Mesenchymal stem cell (in vitro differentiated cells and primary cell): ENCODE data around the gene RASA4B.

Experiments used
- DNase-seq: peaks from one replicate; pipeline ENCODE4 v3.0.0-alpha.2; 2013
- H2AFZ ChIP-seq: one replicate; pipeline ENCODE4 v1.6.1; 2013; ENCODE audit warnings: low read depth, mild to moderate bottlenecking, control low read depth, inconsistent platforms, low read length, moderate library complexity
- H2AK5ac ChIP-seq: 2 replicates; pipeline ENCODE4 v1.6.1; 2013; ENCODE audit warnings: low read length, moderate library complexity, mild to moderate bottlenecking, inconsistent platforms; ENCODE audit not compliant: severe bottlenecking
- H2BK120ac ChIP-seq: one replicate; pipeline ENCODE4 v1.6.1; 2013; ENCODE audit warnings: low read depth, mild to moderate bottlenecking, inconsistent platforms, low read length, moderate library complexity
- H2BK12ac ChIP-seq, 2 experiments: one replicate each; pipeline ENCODE4 v1.6.1; 2013; ENCODE audit warnings: inconsistent platforms in 2 of 2, low read length in 2 of 2, mild to moderate bottlenecking in 2 of 2, moderate library complexity in 2 of 2, control low read depth in 1 of 2
- H2BK15ac ChIP-seq: one replicate; pipeline ENCODE4 v1.6.1; 2013; ENCODE audit warnings: mild to moderate bottlenecking, low read depth, inconsistent platforms; ENCODE audit not compliant: poor library complexity, severe bottlenecking
- H2BK5ac ChIP-seq: 2 replicates; pipeline ENCODE4 v1.6.1; 2013; ENCODE audit warnings: low read depth, mild to moderate bottlenecking, low read length, control low read depth, inconsistent platforms; ENCODE audit not compliant: poor library complexity, severe bottlenecking
- H3K14ac ChIP-seq, 2 experiments: one replicate each; pipeline ENCODE4 v1.6.1; 2013; ENCODE audit warnings: inconsistent platforms in 2 of 2, low read length in 2 of 2, control low read depth in 1 of 2, mild to moderate bottlenecking in 1 of 2, moderate library complexity in 1 of 2
- H3K18ac ChIP-seq, 2 experiments: one replicate each; pipeline ENCODE4 v1.6.1; 2013; ENCODE audit warnings: inconsistent platforms in 2 of 2, low read length in 2 of 2, control low read depth in 1 of 2, low read depth in 1 of 2, mild to moderate bottlenecking in 1 of 2
- H3K23ac ChIP-seq, 2 experiments: one replicate each; pipeline ENCODE4 v1.6.1; 2013; ENCODE audit warnings: inconsistent platforms in 2 of 2, low read length in 2 of 2, mild to moderate bottlenecking in 2 of 2, moderate library complexity in 2 of 2, control low read depth in 1 of 2
- H3K27ac ChIP-seq: 2 replicates; pipeline ENCODE4 v1.5.1; 2013; ENCODE audit warnings: mild to moderate bottlenecking, moderate library complexity, low read length, control low read depth, inconsistent platforms; ENCODE audit not compliant: poor library complexity, severe bottlenecking
- H3K27me3 ChIP-seq, 2 experiments: 2 replicates each; pipeline versions ENCODE4 v1.6.1 to v1.7.0; 2013; ENCODE audit warnings: low read length in 2 of 2, mild to moderate bottlenecking in 2 of 2, moderate library complexity in 2 of 2, control low read depth in 1 of 2, inconsistent platforms in 1 of 2; ENCODE audit not compliant: control insufficient read depth in 1 of 2, insufficient read depth in 1 of 2
- H3K36me3 ChIP-seq, 2 experiments: 2 replicates each; pipeline versions ENCODE4 v1.6.1 to v1.7.0; 2013; ENCODE audit warnings: low read length in 2 of 2, control low read depth in 1 of 2, inconsistent platforms in 1 of 2, low read depth in 1 of 2, mild to moderate bottlenecking in 1 of 2; ENCODE audit not compliant: insufficient read depth in 2 of 2, control insufficient read depth in 1 of 2
- H3K4ac ChIP-seq, 2 experiments: one replicate each; pipeline ENCODE4 v1.6.1; 2013; ENCODE audit warnings: inconsistent platforms in 2 of 2, low read length in 2 of 2, mild to moderate bottlenecking in 2 of 2, moderate library complexity in 2 of 2, control low read depth in 1 of 2, low read depth in 1 of 2
- H3K4me1 ChIP-seq: 2 replicates; pipeline ENCODE4 v1.6.1; 2013; ENCODE audit warnings: low read depth, low read length, control low read depth; ENCODE audit not compliant: control insufficient read depth, insufficient read depth
- H3K4me2 ChIP-seq: 2 replicates; pipeline ENCODE4 v1.6.1; 2013; ENCODE audit warnings: low read length, mild to moderate bottlenecking, inconsistent platforms; ENCODE audit not compliant: poor library complexity, severe bottlenecking
- H3K4me3 ChIP-seq, 2 experiments: 2 replicates each; pipeline versions ENCODE4 v1.5.1 to v1.7.0; 2013; ENCODE audit warnings: low read length in 2 of 2, mild to moderate bottlenecking in 2 of 2, control low read depth in 1 of 2, low read depth in 1 of 2; ENCODE audit not compliant: insufficient read depth in 1 of 2
- H3K79me1 ChIP-seq: replicated peaks from 2 replicates; pipeline ENCODE4 v1.6.1; 2013; ENCODE audit warnings: mild to moderate bottlenecking, control low read depth, low read length, inconsistent platforms; ENCODE audit not compliant: poor library complexity, severe bottlenecking
- H3K9ac ChIP-seq: 2 replicates; pipeline ENCODE4 v1.7.0; 2013; ENCODE audit warnings: mild to moderate bottlenecking, low read length, moderate library complexity
- H3K9me3 ChIP-seq: 2 replicates; pipeline ENCODE4 v1.7.0; 2013; ENCODE audit warnings: mild to moderate bottlenecking, low read length; ENCODE audit not compliant: control insufficient read depth
- H4K8ac ChIP-seq: one replicate; pipeline ENCODE4 v1.6.1; 2013; ENCODE audit warnings: inconsistent platforms, mild to moderate bottlenecking, low read length, moderate library complexity
- H4K91ac ChIP-seq: one replicate; pipeline ENCODE4 v1.6.1; 2013; ENCODE audit warnings: mild to moderate bottlenecking, low read length, inconsistent platforms
- WGBS: methylation state at CpG from one replicate; pipeline ENCODE4 v1.1.7; 2013; ENCODE audit warnings: mixed read lengths; 5-methylcytosine and 5-hydroxymethylcytosine counted together

Gene RASA4B

DNA sequence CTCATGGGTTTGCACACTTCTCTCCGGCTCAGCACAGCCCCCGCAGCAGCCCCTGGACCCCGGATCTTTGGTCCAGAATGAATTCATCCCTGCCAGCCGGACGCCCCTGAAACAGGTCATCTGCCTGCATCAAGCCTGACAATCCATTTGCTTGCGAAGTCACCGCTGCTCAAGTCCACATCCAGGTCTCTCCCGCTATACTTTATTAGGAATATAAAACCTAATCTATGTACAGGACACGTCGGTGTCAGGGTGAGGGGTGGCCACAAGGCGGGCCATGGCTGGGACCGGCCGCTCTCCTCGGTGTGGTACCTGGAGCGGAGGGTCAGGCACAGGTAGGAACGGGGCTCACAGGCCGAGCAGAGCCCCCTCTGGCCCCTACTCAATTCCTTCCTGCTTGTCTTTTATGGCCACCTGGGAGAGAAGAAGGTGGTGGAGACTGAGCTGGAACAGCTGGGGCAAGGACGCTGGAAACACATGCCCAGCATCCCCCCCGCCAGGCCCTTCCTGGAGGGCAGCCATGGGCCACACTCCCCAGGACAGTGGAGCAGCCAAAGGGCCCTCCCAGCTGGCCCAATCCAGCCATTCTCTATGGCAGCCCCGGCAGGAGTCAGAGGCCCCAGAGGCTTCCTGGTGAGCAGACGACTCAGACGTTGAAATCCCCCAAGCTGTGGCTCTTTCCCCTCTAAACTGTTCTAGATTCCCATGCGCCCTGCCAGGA, 44.1 kb downstream of the RASA4B start:
- Histone ChIP-seq H2BK120ac (no peak overlapping the region), H3K36me3 (peaks cover 24 to 51% of the 10 kb centered on the region in 2 experiments), H3K9ac (no peak overlapping the region), H3K4me2 (no peak overlapping the region), H2AK5ac (no peak overlapping the region), H3K18ac (no peak overlapping the region), H3K27ac (no peak overlapping the region), H2BK15ac (no peak overlapping the region), H3K4ac (no peak overlapping the region), H4K91ac (no peak overlapping the region), H3K4me3 (no peak overlapping the region), H4K8ac (no peak overlapping the region), H3K14ac (no peak overlapping the region), H3K4me1 (peaks cover 17% of the 10 kb centered on the region), H2BK5ac (no peak overlapping the region), H3K9me3 (no peaks in the 10 kb centered on the region), H2AFZ (no peak overlapping the region), H2BK12ac (no peak overlapping the region), H3K23ac (no peak overlapping the region), H3K79me1 (peaks cover 14% of the 10 kb centered on the region), H3K27me3 (no peaks in the 10 kb centered on the region)
- DNase-seq, result no peak
- 94% methylated on average over 18 of the region's 23 CpGs for whole genome bisulfite sequencing

DNA sequence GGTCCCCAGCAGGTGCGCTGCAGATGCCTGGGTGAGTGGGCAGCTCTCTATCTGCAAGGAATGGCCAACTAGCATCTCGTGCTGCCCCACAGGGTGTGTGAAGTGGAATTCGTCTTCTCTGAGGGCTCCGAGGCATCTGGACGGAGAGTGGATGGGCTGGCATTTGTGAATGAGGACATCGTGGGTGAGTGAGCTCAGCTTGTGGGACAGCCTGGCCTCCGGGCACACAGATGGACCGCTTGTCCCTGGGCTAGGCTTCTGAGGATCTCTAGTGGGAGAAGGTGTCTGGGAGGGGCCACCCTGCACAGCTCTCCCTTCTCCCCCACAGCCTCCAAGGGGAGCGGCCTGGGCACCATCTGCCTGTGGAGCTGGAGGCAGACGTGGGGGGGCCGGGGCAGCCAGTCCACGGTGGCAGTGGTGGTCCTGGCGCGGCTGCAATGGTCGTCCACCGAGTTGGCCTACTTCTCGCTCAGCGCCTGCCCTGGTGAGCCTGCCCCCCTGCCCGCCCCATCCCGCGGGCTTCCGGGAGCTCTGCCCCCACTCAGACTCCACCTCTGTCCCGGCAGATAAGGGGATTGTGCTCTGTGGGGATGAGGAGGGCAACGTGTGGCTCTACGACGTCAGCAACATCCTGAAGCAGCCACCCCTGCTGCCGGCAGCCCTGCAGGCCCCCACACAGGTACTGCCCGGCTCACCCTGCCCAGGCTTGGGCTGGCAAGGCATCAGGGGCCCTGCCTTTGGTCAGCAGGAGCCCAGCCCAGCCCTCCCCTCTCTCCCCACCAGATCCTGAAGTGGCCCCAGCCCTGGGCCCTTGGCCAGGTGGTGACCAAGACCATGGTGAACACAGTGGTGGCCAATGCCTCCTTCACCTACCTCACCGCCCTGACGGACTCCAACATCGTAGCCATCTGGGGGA, 45.2 kb downstream of the RASA4B start:
- Histone ChIP-seq H3K18ac (no peak overlapping the region), H2BK120ac (no peak overlapping the region), H3K4me3 (no peak overlapping the region), H3K23ac (no peak overlapping the region), H4K8ac (no peak overlapping the region), H3K79me1 (peaks cover 18% of the 10 kb centered on the region), H3K36me3 (peaks cover 26 to 61% of the 10 kb centered on the region in 2 experiments), H3K27me3 (no peaks in the 10 kb centered on the region), H3K9ac (no peak overlapping the region), H2BK15ac (no peak overlapping the region), H2AFZ (no peak overlapping the region), H2BK5ac (no peak overlapping the region), H2AK5ac (no peak overlapping the region), H2BK12ac (no peak overlapping the region), H3K9me3 (no peaks in the 10 kb centered on the region), H3K27ac (no peak overlapping the region), H3K4ac (no peak overlapping the region), H3K14ac (no peak overlapping the region), H3K4me1 (peaks cover 22% of the 10 kb centered on the region), H3K4me2 (no peak overlapping the region), H4K91ac (no peak overlapping the region)
- WGBS, result 89% methylated on average over 23 of the region's 31 CpGs
- DNase-seq, result no peak

DNA sequence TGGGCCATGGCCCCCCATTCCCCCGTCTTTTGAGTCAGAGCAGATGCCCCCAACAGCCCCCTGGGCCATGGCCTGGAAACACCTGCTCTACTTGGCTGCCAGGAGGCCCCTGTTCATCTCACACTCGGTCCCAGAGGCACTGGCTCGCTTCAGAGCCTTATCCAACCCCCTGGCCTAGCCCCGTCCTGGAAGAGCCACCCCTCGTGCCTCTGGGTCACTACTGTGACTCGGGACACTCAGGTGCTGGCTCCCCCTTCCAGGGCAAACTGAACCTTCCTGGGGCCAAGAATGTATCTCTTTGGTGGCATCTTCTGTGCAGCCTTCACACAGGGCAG, 45.8 kb downstream of the RASA4B start:
- no peak overlapping the region for H2AFZ ChIP-seq
- 96% methylated on average over 6 of the region's 6 CpGs for WGBS

More for the DNA sequence above, 45.8 kb downstream of the RASA4B start:
- no peak overlapping the region for H2BK12ac ChIP-seq
- H3K23ac ChIP-seq, result no peak overlapping the region
- H3K4me3 ChIP-seq, result no peak overlapping the region
- H3K4me1 ChIP-seq, result peaks cover 22% of the 10 kb centered on the region
- H2AK5ac ChIP-seq, result no peak overlapping the region
- no peak overlapping the region for H2BK15ac ChIP-seq
- H4K91ac ChIP-seq, result no peak overlapping the region
- H3K18ac ChIP-seq, result no peak overlapping the region
- H3K27me3 ChIP-seq, result no peaks in the 10 kb centered on the region
- no peak overlapping the region for H3K14ac ChIP-seq
- H2BK5ac ChIP-seq, result no peak overlapping the region
- no peak for DNase-seq
- H3K4ac ChIP-seq, result no peak overlapping the region
- peaks cover 21% of the 10 kb centered on the region for H3K79me1 ChIP-seq
- no peak overlapping the region for H3K27ac ChIP-seq
- H4K8ac ChIP-seq, result no peak overlapping the region
- peaks cover 28 to 67% of the 10 kb centered on the region in 2 experiments for H3K36me3 ChIP-seq
- H3K4me2 ChIP-seq, result no peak overlapping the region
- H3K9me3 ChIP-seq, result no peaks in the 10 kb centered on the region
- no peak overlapping the region for H2BK120ac ChIP-seq
- no peak overlapping the region for H3K9ac ChIP-seq
